Breast epithelium (tissue), 3 donors: Measurements from ENCODE around the gene BACH2.

Experiments
- POLR2A ChIP-seq: fragments of 450-650 bp; IDR thresholded peaks from one replicate; pipeline ENCODE4 v1.6.1; 2016; ENCODE audit warnings: antibody characterized with exemption, mild to moderate bottlenecking, moderate library complexity
- POLR2AphosphoS5 ChIP-seq, 3 donors: sonication (generic); formaldehyde crosslinking; IDR thresholded peaks; one replicate each; pipeline ENCODE4 v1.6.1; 2017; ENCODE audit warnings: antibody characterized with exemption in 3 of 3
- TF ChIP-seq, protein P1 (sequence below), 3 donors: fragments of 450-650 bp; IDR thresholded peaks; one replicate each; pipeline ENCODE4 v1.5.1; 2016 to 2017; ENCODE audit warnings: antibody characterized with exemption in 3 of 3, mild to moderate bottlenecking in 3 of 3, moderate library complexity in 3 of 3

GRCh38 chr6:89952686-89953085 is 344.0 kb downstream of the BACH2 start:
- TF ChIP-seq, protein P1, sequence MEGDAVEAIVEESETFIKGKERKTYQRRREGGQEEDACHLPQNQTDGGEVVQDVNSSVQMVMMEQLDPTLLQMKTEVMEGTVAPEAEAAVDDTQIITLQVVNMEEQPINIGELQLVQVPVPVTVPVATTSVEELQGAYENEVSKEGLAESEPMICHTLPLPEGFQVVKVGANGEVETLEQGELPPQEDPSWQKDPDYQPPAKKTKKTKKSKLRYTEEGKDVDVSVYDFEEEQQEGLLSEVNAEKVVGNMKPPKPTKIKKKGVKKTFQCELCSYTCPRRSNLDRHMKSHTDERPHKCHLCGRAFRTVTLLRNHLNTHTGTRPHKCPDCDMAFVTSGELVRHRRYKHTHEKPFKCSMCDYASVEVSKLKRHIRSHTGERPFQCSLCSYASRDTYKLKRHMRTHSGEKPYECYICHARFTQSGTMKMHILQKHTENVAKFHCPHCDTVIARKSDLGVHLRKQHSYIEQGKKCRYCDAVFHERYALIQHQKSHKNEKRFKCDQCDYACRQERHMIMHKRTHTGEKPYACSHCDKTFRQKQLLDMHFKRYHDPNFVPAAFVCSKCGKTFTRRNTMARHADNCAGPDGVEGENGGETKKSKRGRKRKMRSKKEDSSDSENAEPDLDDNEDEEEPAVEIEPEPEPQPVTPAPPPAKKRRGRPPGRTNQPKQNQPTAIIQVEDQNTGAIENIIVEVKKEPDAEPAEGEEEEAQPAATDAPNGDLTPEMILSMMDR (IDR thresholded peaks at IDR 0.05), result no peak
- TF ChIP-seq POLR2A, result no peak
- no peak for TF ChIP-seq POLR2AphosphoS5 (IDR thresholded peaks at IDR 0.05)
